Measurements from ENCODE around the gene CARMIL1.

DNA sequence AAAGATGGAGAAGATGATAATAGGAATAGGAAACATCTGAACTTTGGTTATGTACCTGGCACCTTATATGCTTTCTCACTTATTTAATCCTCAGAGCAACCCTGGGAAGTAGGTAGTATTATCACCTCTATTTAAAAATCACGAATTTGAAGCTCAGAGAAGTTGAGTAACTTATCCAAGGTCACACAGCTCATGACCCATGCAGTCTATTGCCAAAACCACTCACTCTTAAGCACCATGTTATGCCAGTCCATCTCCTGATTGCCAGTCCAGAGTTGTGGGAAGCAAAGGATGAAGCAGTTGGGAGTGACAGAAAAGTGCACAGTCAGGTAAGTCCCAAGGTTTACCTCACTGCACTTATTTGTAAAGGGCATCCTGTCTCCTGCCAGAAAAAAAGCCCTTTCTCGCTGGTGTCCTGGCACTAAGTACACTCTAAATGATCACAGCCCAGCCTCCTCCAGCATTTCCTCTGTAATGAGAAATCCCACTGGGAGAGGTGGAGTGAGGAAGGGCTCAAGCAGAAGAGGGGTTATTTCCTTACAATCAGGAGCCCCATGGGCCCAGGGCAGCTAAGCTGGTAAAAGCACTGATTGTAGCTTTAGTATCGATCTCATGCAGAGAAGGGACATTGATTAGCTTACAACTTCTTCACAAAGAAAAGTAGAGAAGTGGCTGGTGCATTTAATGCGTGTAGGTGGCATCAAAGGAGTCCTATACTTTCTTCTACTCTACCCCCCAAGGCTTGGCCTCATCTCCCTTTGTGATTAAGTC lies 351.5 kb downstream of the CARMIL1 start:
- TF ChIP-seq, protein P1, sequence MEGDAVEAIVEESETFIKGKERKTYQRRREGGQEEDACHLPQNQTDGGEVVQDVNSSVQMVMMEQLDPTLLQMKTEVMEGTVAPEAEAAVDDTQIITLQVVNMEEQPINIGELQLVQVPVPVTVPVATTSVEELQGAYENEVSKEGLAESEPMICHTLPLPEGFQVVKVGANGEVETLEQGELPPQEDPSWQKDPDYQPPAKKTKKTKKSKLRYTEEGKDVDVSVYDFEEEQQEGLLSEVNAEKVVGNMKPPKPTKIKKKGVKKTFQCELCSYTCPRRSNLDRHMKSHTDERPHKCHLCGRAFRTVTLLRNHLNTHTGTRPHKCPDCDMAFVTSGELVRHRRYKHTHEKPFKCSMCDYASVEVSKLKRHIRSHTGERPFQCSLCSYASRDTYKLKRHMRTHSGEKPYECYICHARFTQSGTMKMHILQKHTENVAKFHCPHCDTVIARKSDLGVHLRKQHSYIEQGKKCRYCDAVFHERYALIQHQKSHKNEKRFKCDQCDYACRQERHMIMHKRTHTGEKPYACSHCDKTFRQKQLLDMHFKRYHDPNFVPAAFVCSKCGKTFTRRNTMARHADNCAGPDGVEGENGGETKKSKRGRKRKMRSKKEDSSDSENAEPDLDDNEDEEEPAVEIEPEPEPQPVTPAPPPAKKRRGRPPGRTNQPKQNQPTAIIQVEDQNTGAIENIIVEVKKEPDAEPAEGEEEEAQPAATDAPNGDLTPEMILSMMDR (conservative IDR thresholded peaks at IDR 0.05; ENCODE audit: low read length) = no peak
- no peak for TF ChIP-seq EZH2phosphoT487 (IDR thresholded peaks at IDR 0.05; ENCODE audit: borderline replicate concordance)
